Loucy (cell line): ENCODE measurements around the gene CPZ.
"Not testable (repeated sequence)": the region's sequence is repeated elsewhere in the genome, so short reads cannot be mapped to it uniquely, and the experiment has no call there.

Experiments used
- H2AFZ ChIP-seq: fragments of 200-600 bp; sonication (generic); 2 replicates; pipeline ENCODE4 v1.6.0; 2016; ENCODE audit warnings: antibody characterized with exemption, mild to moderate bottlenecking, low read length, moderate library complexity
- H3F3A ChIP-seq: fragments of 200-600 bp; 2 replicates; pipeline ENCODE4 v1.6.0; 2016; ENCODE audit warnings: antibody characterized with exemption, low read depth, mild to moderate bottlenecking
- H3K27me3 ChIP-seq: fragments of 200-600 bp; sonication (generic); 2 replicates; pipeline ENCODE4 v1.6.1; 2014; ENCODE audit warnings: low read length, mild to moderate bottlenecking; ENCODE audit not compliant: insufficient read depth, poor library complexity, severe bottlenecking
- H3K36me3 ChIP-seq: fragments of 200-600 bp; sonication (generic); 2 replicates; pipeline ENCODE4 v1.6.1; 2016; ENCODE audit warnings: low read length; ENCODE audit not compliant: insufficient read depth
- H3K4me1 ChIP-seq: fragments of 200-600 bp; sonication (generic); 2 replicates; pipeline ENCODE4 v1.5.1; 2014; ENCODE audit warnings: low read length, mild to moderate bottlenecking; ENCODE audit not compliant: insufficient read depth, poor library complexity, severe bottlenecking
- H3K4me2 ChIP-seq: fragments of 200-600 bp; sonication (generic); 2 replicates; pipeline ENCODE4 v1.6.0; 2014; ENCODE audit warnings: antibody characterized with exemption, low read length, low read depth, mild to moderate bottlenecking; ENCODE audit not compliant: poor library complexity, severe bottlenecking
- H3K4me3 ChIP-seq: fragments of 200-600 bp; sonication (generic); 2 replicates; pipeline ENCODE4 v1.5.1; 2014; ENCODE audit warnings: low read length, mild to moderate bottlenecking, mixed read lengths; ENCODE audit not compliant: poor library complexity, severe bottlenecking
- H3K79me2 ChIP-seq: fragments of 200-600 bp; sonication (generic); 2 replicates; pipeline ENCODE4 v1.6.1; 2014; ENCODE audit warnings: low read length; ENCODE audit not compliant: insufficient read depth
- H3K9ac ChIP-seq: fragments of 200-600 bp; sonication (generic); 2 replicates; pipeline ENCODE4 v1.6.0; 2014; ENCODE audit warnings: mild to moderate bottlenecking, low read depth, low read length, moderate library complexity; ENCODE audit not compliant: poor library complexity, severe bottlenecking
- H3K9me2 ChIP-seq: fragments of 200-600 bp; sonication (generic); replicated peaks from 2 replicates; pipeline ENCODE4 v1.6.1; 2016; ENCODE audit warnings: low read depth, low read length, mixed read lengths
- H3K9me3 ChIP-seq: fragments of 200-600 bp; sonication (generic); 2 replicates; pipeline ENCODE4 v1.6.1; 2014; ENCODE audit warnings: mild to moderate bottlenecking, antibody characterized with exemption, low read length, low read depth; ENCODE audit not compliant: insufficient read depth
- H4K20me1 ChIP-seq: fragments of 200-600 bp; sonication (generic); 2 replicates; pipeline ENCODE4 v1.6.0; 2014; ENCODE audit warnings: antibody characterized with exemption, low read length, mild to moderate bottlenecking; ENCODE audit not compliant: insufficient read depth, poor library complexity, severe bottlenecking
- CTCF ChIP-seq: fragments of 200-600 bp; sonication (generic); conservative IDR thresholded peaks from 2 replicates; pipeline ENCODE4 v1.5.1; 2014; ENCODE audit warnings: mild to moderate bottlenecking, antibody characterized with exemption, low read length
- EZH2phosphoT487 ChIP-seq: fragments of 200-600 bp; IDR thresholded peaks from 2 replicates; pipeline ENCODE4 v1.6.1; 2018; ENCODE audit warnings: antibody characterized with exemption, mild to moderate bottlenecking, moderate library complexity, borderline replicate concordance

The CPZ gene

GRCh38 chr4:8630240-8630905 lies 37.8 kb downstream of the CPZ start:
- not testable (repeated sequence) for H3K36me3 ChIP-seq, H3F3A ChIP-seq, H3K9me3 ChIP-seq, H3K9ac ChIP-seq, H3K4me2 ChIP-seq, H3K79me2 ChIP-seq, H3K9me2 ChIP-seq, H3K4me3 ChIP-seq, H3K4me1 ChIP-seq, H2AFZ ChIP-seq, H3K27me3 ChIP-seq, H4K20me1 ChIP-seq

GRCh38 chr4:8631896-8632295 lies 39.3 kb downstream of the CPZ start:
- not testable (repeated sequence) for H3F3A ChIP-seq, H3K9ac ChIP-seq, H4K20me1 ChIP-seq, H3K9me2 ChIP-seq, H3K36me3 ChIP-seq, H3K4me3 ChIP-seq, H3K27me3 ChIP-seq, H3K9me3 ChIP-seq, H3K4me2 ChIP-seq, H2AFZ ChIP-seq, H3K4me1 ChIP-seq, H3K79me2 ChIP-seq

DNA sequence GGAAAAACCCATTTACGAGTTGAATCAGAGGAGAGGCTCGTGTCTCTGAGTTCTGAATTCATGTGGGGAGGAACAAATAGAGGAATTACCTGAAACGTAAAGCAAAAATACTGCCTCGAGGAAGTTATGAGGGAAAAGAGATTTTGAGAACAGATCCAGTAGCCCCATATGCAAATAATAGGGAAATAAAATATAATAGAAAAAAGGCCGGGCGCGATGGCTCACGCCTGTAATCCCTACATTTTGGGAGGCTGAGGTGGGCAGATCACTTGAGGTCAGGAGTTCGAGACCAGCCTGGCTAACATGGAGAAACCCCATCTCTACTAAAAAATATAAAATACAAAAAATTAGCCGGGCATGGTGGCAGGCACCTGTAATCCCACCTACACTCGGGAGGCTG lies 42.2 kb downstream of the CPZ start:
- not testable (repeated sequence) for H3K9me2 ChIP-seq, H4K20me1 ChIP-seq, H3K9me3 ChIP-seq, H3K4me3 ChIP-seq, H2AFZ ChIP-seq, H3K4me1 ChIP-seq, H3K4me2 ChIP-seq, H3K9ac ChIP-seq, H3K36me3 ChIP-seq, H3K79me2 ChIP-seq, H3K27me3 ChIP-seq, H3F3A ChIP-seq

DNA sequence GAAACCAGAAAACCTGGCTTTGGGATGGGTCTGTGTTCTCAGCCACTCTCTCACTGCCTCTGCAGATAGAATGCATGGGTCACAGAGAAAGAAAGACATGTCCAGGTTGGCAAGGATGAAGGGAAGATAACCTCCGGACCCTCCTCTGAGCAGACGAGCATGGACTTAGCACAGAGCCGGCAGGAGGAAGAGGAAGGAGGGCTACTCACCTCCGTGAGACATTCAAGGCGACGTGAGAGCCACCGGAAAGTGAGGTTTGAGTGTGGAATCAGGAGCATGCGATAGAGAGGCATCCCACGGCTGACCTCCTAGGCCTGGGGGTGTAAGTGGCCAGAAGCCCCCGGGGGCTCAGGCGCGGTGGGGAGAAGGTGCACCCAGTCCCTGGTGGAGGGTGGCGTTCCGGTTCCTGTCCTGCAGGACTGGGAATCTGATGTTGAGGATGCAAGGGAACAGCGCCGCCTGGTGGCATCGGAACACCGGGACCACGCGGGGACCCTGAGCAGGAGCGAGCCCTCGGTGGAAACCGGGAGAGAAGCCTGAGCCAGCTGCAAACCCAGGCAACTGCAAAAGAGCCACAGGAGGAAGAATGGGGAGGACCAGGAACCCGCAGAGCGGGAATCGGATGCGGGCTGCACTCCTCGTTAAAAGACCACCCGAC lies 43.5 kb downstream of the CPZ start:
- H2AFZ ChIP-seq, H3K79me2 ChIP-seq, H3K4me1 ChIP-seq, H3K9me2 ChIP-seq, H3K4me2 ChIP-seq, H4K20me1 ChIP-seq, H3K9me3 ChIP-seq, H3K27me3 ChIP-seq, H3F3A ChIP-seq, H3K36me3 ChIP-seq, H3K9ac ChIP-seq, H3K4me3 ChIP-seq: not testable (repeated sequence)

- no peaks in the 10 kb centered on the region for H3K4me1 ChIP-seq
Measured at GRCh38 chr4:8637456-8637984, 45.0 kb downstream of the CPZ start.

More at GRCh38 chr4:8637456-8637984, 45.0 kb downstream of the CPZ start:
- no peak overlapping the region for H3K9ac ChIP-seq
- H3K9me3 ChIP-seq, result peaks cover 3% of the 10 kb centered on the region; the same call in 1 of the 2 replicates
- H3K4me3 ChIP-seq, result no peak overlapping the region
- H3K79me2 ChIP-seq, result no peaks in the 10 kb centered on the region
- TF ChIP-seq CTCF (no peak), EZH2phosphoT487 (no peak)
- no peak overlapping the region for H2AFZ ChIP-seq
- H3F3A ChIP-seq, result no peaks in the 10 kb centered on the region
- H3K36me3 ChIP-seq, result no peaks in the 10 kb centered on the region
- no peaks in the 10 kb centered on the region for H4K20me1 ChIP-seq
- no peak overlapping the region for H3K4me2 ChIP-seq
- H3K27me3 ChIP-seq, result no peaks in the 10 kb centered on the region
- H3K9me2 ChIP-seq, result no peaks in the 10 kb centered on the region
